GM19455 (cell line): ENCODE data around the gene TCN1.

ENCODE experiments used
- ATAC-seq: cut with Tn5 transposase; IDR thresholded peaks from one replicate; pipeline ENCODE4 v1.9.1; 2021; ENCODE audit not compliant: unreplicated experiment

TCN1 gene

GRCh38 chr11:59810189-59810910, 55.9 kb downstream of the TCN1 start, which contains the start of gene MRPL16:
Gene MRPL16 (minus strand): TSS chr11:59810778. CDS start chr11:59810658, 120 bp downstream.
- ATAC-seq, result peak; percentile 98

GRCh38 chr11:59807047-59807610, 59.2 kb downstream of the TCN1 start:
- no peak for ATAC-seq

GRCh38 chr11:59804061-59804460, 62.2 kb downstream of the TCN1 start:
- no peak for ATAC-seq
